HEK293T (cell line): ENCODE results near the gene BBX.

ENCODE experiments used
- HDGF ChIP-seq: fragments of 450-650 bp; IDR thresholded peaks from 2 replicates; pipeline ENCODE4 v1.6.1; 2017; ENCODE audit warnings: antibody characterized with exemption, borderline replicate concordance
- SUZ12 ChIP-seq: fragments of 450-650 bp; IDR thresholded peaks from 2 replicates; pipeline ENCODE4 v1.6.1; 2016; ENCODE audit warnings: mild to moderate bottlenecking

GRCh38 chr3:107540857-107541256 lies 18.1 kb downstream of the BBX start:
- TF ChIP-seq HDGF = no peak
- TF ChIP-seq SUZ12 = no peak
